ENCODE measurements around the gene PLAAT2. TPM values are rescaled to one million over a fixed set of nuclear protein-coding genes. Genes with fewer than 3 reads are reported as not detected.

PLAAT2 gene
- total RNA-seq, 1 donor from 2014 or later, result 1.3 TPM

GRCh38 chr11:63511048-63511748 is 52.0 kb downstream of the PLAAT2 start:
- no peaks in the 10 kb centered on the region for H3K36me3 ChIP-seq (ENCODE audit: control insufficient read depth, insufficient read depth, low read length)
- no peak for FAIRE-seq
- no peak overlapping the region for H3K4me3 ChIP-seq (ENCODE audit: low read depth, low read length)
- no peak for TF ChIP-seq CTCF (IDR thresholded peaks at IDR 0.05; ENCODE audit: insufficient read depth, low read length, severe bottlenecking)
- H3K27me3 ChIP-seq (ENCODE audit: control insufficient read depth, insufficient read depth, low read length), result no peaks in the 10 kb centered on the region
- no peak for DNase-seq (ENCODE audit: low read depth)

- no peaks in the 10 kb centered on the region for H3K36me3 ChIP-seq (ENCODE audit: control insufficient read depth, insufficient read depth, low read length)
- TF ChIP-seq CTCF (IDR thresholded peaks at IDR 0.05; ENCODE audit: insufficient read depth, low read length, severe bottlenecking), result no peak
- no peaks in the 10 kb centered on the region for H3K27me3 ChIP-seq (ENCODE audit: control insufficient read depth, insufficient read depth, low read length)
- no peak for DNase-seq (ENCODE audit: low read depth)
- no peak for FAIRE-seq
- no peak overlapping the region for H3K4me3 ChIP-seq (ENCODE audit: low read depth, low read length)
Observed at GRCh38 chr11:63510360-63511047, 52.7 kb downstream of the PLAAT2 start.

GRCh38 chr11:63508745-63509144 is 54.4 kb downstream of the PLAAT2 start:
- H3K27me3 ChIP-seq (ENCODE audit: control insufficient read depth, insufficient read depth, low read length), result no peaks in the 10 kb centered on the region
- TF ChIP-seq CTCF (IDR thresholded peaks at IDR 0.05; ENCODE audit: insufficient read depth, low read length, severe bottlenecking), result no peak
- no peak for FAIRE-seq

GRCh38 chr11:63508009-63508408 is 55.2 kb downstream of the PLAAT2 start:
- FAIRE-seq (no peak), DNase-seq (ENCODE audit: low read depth) (no peak)
- peak; percentile 24 for TF ChIP-seq CTCF (IDR thresholded peaks at IDR 0.05; ENCODE audit: insufficient read depth, low read length, severe bottlenecking)
- no peaks in the 10 kb centered on the region for H3K36me3 ChIP-seq (ENCODE audit: control insufficient read depth, insufficient read depth, low read length)
- no peak overlapping the region for H3K4me3 ChIP-seq (ENCODE audit: low read depth, low read length)
- no peaks in the 10 kb centered on the region for H3K27me3 ChIP-seq (ENCODE audit: control insufficient read depth, insufficient read depth, low read length)

More at GRCh38 chr11:63508745-63509144, 54.4 kb downstream of the PLAAT2 start:
- no peak for DNase-seq (ENCODE audit: low read depth)
- no peak overlapping the region for H3K4me3 ChIP-seq (ENCODE audit: low read depth, low read length)
- no peaks in the 10 kb centered on the region for H3K36me3 ChIP-seq (ENCODE audit: control insufficient read depth, insufficient read depth, low read length)

- FAIRE-seq, result no peak
Observed at GRCh38 chr11:63507511-63507910, 55.7 kb downstream of the PLAAT2 start.

More at GRCh38 chr11:63507511-63507910, 55.7 kb downstream of the PLAAT2 start:
- no peaks in the 10 kb centered on the region for H3K27me3 ChIP-seq (ENCODE audit: control insufficient read depth, insufficient read depth, low read length)
- DNase-seq (ENCODE audit: low read depth), result no peak
- no peak for TF ChIP-seq CTCF (IDR thresholded peaks at IDR 0.05; ENCODE audit: insufficient read depth, low read length, severe bottlenecking)
- H3K4me3 ChIP-seq (ENCODE audit: low read depth, low read length), result no peak overlapping the region
- no peaks in the 10 kb centered on the region for H3K36me3 ChIP-seq (ENCODE audit: control insufficient read depth, insufficient read depth, low read length)

Measured in bronchial epithelial cell (primary cell).